ENCODE results near the gene HAPLN2.

The HAPLN2 gene

GRCh38 chr1:156664767-156665411, 45.7 kb downstream of the HAPLN2 start:
- DNase-seq, result no peak

GRCh38 chr1:156665539-156665938, 46.3 kb downstream of the HAPLN2 start:
- DNase-seq, result no peak

GRCh38 chr1:156666862-156667609, 47.8 kb downstream of the HAPLN2 start:
- DNase-seq, result no peak

- no peak for DNase-seq
Measured at GRCh38 chr1:156667610-156667967, 48.4 kb downstream of the HAPLN2 start.

GRCh38 chr1:156667968-156668709, 48.9 kb downstream of the HAPLN2 start:
- no peak for DNase-seq

- DNase-seq, result no peak
Measured at GRCh38 chr1:156668801-156669637, 49.8 kb downstream of the HAPLN2 start.

- no peak for DNase-seq
Measured at GRCh38 chr1:156669794-156670193, 50.6 kb downstream of the HAPLN2 start.

GRCh38 chr1:156670359-156670758, 51.1 kb downstream of the HAPLN2 start:
- no peak for DNase-seq

GRCh38 chr1:156670791-156671190, 51.6 kb downstream of the HAPLN2 start:
- no peak for DNase-seq

- DNase-seq, result no peak
Measured at GRCh38 chr1:156671804-156672203, 52.6 kb downstream of the HAPLN2 start.

- DNase-seq, result no peak
Measured at GRCh38 chr1:156673387-156674121, 54.3 kb downstream of the HAPLN2 start.

Measured in stimulated activated CD4-positive, alpha-beta T cell treated with anti-CD3 and anti-CD28 coated beads, Interleukin-12 subunit alpha, Interleukin-12 subunit beta, amount 100 ng/mL, for 4 hours (primary cell).